Dedifferentiated amniotic fluid mesenchymal stem cell (primary cell): Measurements from ENCODE around the gene GALNT7.
"Not testable (repeated sequence)": the region's sequence is repeated elsewhere in the genome, so short reads cannot be mapped to it uniquely, and the experiment has no call there.

Source experiments
- DNase-seq: peaks from one replicate; pipeline ENCODE4 v3.0.0-alpha.2; 2016; ENCODE audit errors: extremely low spot score

Gene GALNT7

GRCh38 chr4:173168396-173169177, at the start of gene GALNT7:
Gene GALNT7, plus strand, starts transcription at chr4:173168811. Its CDS starts 25 bp downstream, at chr4:173168836.
- no peak for DNase-seq

- DNase-seq: not testable (repeated sequence)
These were observed 49.8 kb upstream of the GALNT7 start for GRCh38 chr4:173118819-173119218.

- no peak for DNase-seq
These were observed 48.8 kb upstream of the GALNT7 start for GRCh38 chr4:173119818-173120217.

GRCh38 chr4:173121076-173121561, 47.5 kb upstream of the GALNT7 start:
- DNase-seq: no peak

GRCh38 chr4:173124209-173124865, 44.3 kb upstream of the GALNT7 start:
- no peak for DNase-seq

GRCh38 chr4:173125216-173125812, 43.3 kb upstream of the GALNT7 start:
- no peak for DNase-seq

GRCh38 chr4:173128199-173128890, 40.3 kb upstream of the GALNT7 start:
- no peak for DNase-seq

GRCh38 chr4:173130687-173131086, 37.9 kb upstream of the GALNT7 start:
- DNase-seq: no peak

- no peak for DNase-seq
These were observed 34.2 kb upstream of the GALNT7 start for GRCh38 chr4:173134426-173134825.

GRCh38 chr4:173135241-173135847, 33.3 kb upstream of the GALNT7 start:
- DNase-seq: no peak

GRCh38 chr4:173138624-173139023, 30.0 kb upstream of the GALNT7 start:
- no peak for DNase-seq

GRCh38 chr4:173139561-173139960, 29.1 kb upstream of the GALNT7 start:
- DNase-seq: no peak

- DNase-seq: no peak
These were observed 23.5 kb upstream of the GALNT7 start for GRCh38 chr4:173145131-173145530.

GRCh38 chr4:173146456-173146855, 22.2 kb upstream of the GALNT7 start:
- DNase-seq: no peak

GRCh38 chr4:173151496-173151895, 17.1 kb upstream of the GALNT7 start:
- no peak for DNase-seq

GRCh38 chr4:173152104-173152503, 16.5 kb upstream of the GALNT7 start:
- DNase-seq: no peak

- DNase-seq: no peak
These were observed 15.2 kb upstream of the GALNT7 start for GRCh38 chr4:173153445-173153844.

- no peak for DNase-seq
These were observed 8.8 kb upstream of the GALNT7 start for GRCh38 chr4:173159791-173160190.

GRCh38 chr4:173160871-173161270, 7.7 kb upstream of the GALNT7 start:
- no peak for DNase-seq

GRCh38 chr4:173161311-173161710, 7.3 kb upstream of the GALNT7 start:
- DNase-seq: no peak

GRCh38 chr4:173165706-173166105, 2.9 kb upstream of the GALNT7 start:
- DNase-seq: no peak

GRCh38 chr4:173166491-173166890, 2.1 kb upstream of the GALNT7 start:
- no peak for DNase-seq
